GM21737 (cell line): ENCODE results near the gene NR2F2.

ENCODE experiments used
- ATAC-seq: cut with Tn5 transposase; IDR thresholded peaks from one replicate; pipeline ENCODE4 v1.9.1; 2021; ENCODE audit warnings: mild to moderate bottlenecking, moderate library complexity; ENCODE audit not compliant: unreplicated experiment

Gene NR2F2

GRCh38 chr15:96352604-96353405 is 22.3 kb downstream of the NR2F2 start:
- no peak for ATAC-seq

- no peak for ATAC-seq
These were observed 23.0 kb downstream of the NR2F2 start for GRCh38 chr15:96353416-96353929.

- ATAC-seq, result no peak
These were observed 23.6 kb downstream of the NR2F2 start for GRCh38 chr15:96353930-96354730.

- no peak for ATAC-seq
These were observed 24.4 kb downstream of the NR2F2 start for GRCh38 chr15:96354731-96355567.

GRCh38 chr15:96355568-96356187 is 25.2 kb downstream of the NR2F2 start:
- no peak for ATAC-seq

GRCh38 chr15:96356494-96357455 is 26.3 kb downstream of the NR2F2 start:
- ATAC-seq, result peak; percentile 74

- ATAC-seq, result no peak
These were observed 27.7 kb downstream of the NR2F2 start for GRCh38 chr15:96358001-96358801.

GRCh38 chr15:96358821-96359615 is 28.5 kb downstream of the NR2F2 start:
- ATAC-seq, result no peak

GRCh38 chr15:96359616-96360521 is 29.4 kb downstream of the NR2F2 start:
- ATAC-seq, result no peak

- no peak for ATAC-seq
These were observed 30.2 kb downstream of the NR2F2 start for GRCh38 chr15:96360581-96361308.

GRCh38 chr15:96361309-96362010 is 31.0 kb downstream of the NR2F2 start:
- ATAC-seq, result no peak

GRCh38 chr15:96362011-96362754 is 31.7 kb downstream of the NR2F2 start:
- no peak for ATAC-seq

- ATAC-seq, result no peak
These were observed 32.5 kb downstream of the NR2F2 start for GRCh38 chr15:96362755-96363651.

GRCh38 chr15:96363707-96364106 is 33.2 kb downstream of the NR2F2 start:
- no peak for ATAC-seq
